ENCODE results near the gene PIGK.

PIGK gene

GRCh38 chr1:77089756-77090155 is 129.5 kb downstream of the PIGK start:
- DNase-seq = no peak

GRCh38 chr1:77085109-77085508 is 134.1 kb downstream of the PIGK start:
- DNase-seq = no peak

- no peak for DNase-seq
Measured at GRCh38 chr1:77084457-77084856, 134.8 kb downstream of the PIGK start.

- no peak for DNase-seq
Measured at GRCh38 chr1:77081834-77082233, 137.4 kb downstream of the PIGK start.

GRCh38 chr1:77076759-77077158 is 142.5 kb downstream of the PIGK start:
- DNase-seq = no peak

- no peak for DNase-seq
Measured at GRCh38 chr1:77068013-77068412, 151.2 kb downstream of the PIGK start.

GRCh38 chr1:77065693-77066342 is 153.4 kb downstream of the PIGK start:
- no peak for DNase-seq

- DNase-seq = no peak
Measured at GRCh38 chr1:77064246-77064645, 155.0 kb downstream of the PIGK start.

GRCh38 chr1:77063118-77063517 is 156.1 kb downstream of the PIGK start:
- DNase-seq = no peak

- no peak for DNase-seq
Measured at GRCh38 chr1:77061162-77061561, 158.1 kb downstream of the PIGK start.

- DNase-seq = no peak
Measured at GRCh38 chr1:77060000-77060399, 159.2 kb downstream of the PIGK start.

GRCh38 chr1:77057994-77058585 is 161.1 kb downstream of the PIGK start:
- no peak for DNase-seq

GRCh38 chr1:77056525-77056924 is 162.7 kb downstream of the PIGK start:
- no peak for DNase-seq

GRCh38 chr1:77051425-77051824 is 167.8 kb downstream of the PIGK start:
- DNase-seq = no peak

- no peak for DNase-seq
Measured at GRCh38 chr1:77048615-77049005, 170.6 kb downstream of the PIGK start.

GRCh38 chr1:77047978-77048614 is 171.1 kb downstream of the PIGK start:
- DNase-seq = no peak

GRCh38 chr1:77047575-77047974 is 171.7 kb downstream of the PIGK start:
- no peak for DNase-seq

GRCh38 chr1:77044133-77044849 is 174.9 kb downstream of the PIGK start:
- no peak for DNase-seq

GRCh38 chr1:77040826-77041225 is 178.4 kb downstream of the PIGK start:
- no peak for DNase-seq

- no peak for DNase-seq
Measured at GRCh38 chr1:77039739-77040138, 179.5 kb downstream of the PIGK start.

GRCh38 chr1:77039111-77039510 is 180.1 kb downstream of the PIGK start:
- no peak for DNase-seq
